ENCODE measurements around the gene RFX2.

The RFX2 gene

GRCh38 chr19:6018786-6019185 lies 91.5 kb downstream of the RFX2 start:
- no peaks in the 10 kb centered on the region for H3K4me1 ChIP-seq (ENCODE audit: control insufficient read depth in 1 of 2, insufficient read depth in 1 of 2, low read depth in 1 of 2, low read length in 1 of 2)
- H3K9me3 ChIP-seq = no peaks in the 10 kb centered on the region
- H3K27me3 ChIP-seq = no peaks in the 10 kb centered on the region
- no peak overlapping the region for H3K27ac ChIP-seq
- peaks cover 31% of the 10 kb centered on the region for H3K36me3 ChIP-seq
- H3K4me3 ChIP-seq (ENCODE audit: low read depth in 1 of 2, low read length in 1 of 2) = no peak overlapping the region
- TF ChIP-seq CTCF (IDR thresholded peaks at IDR 0.05) = no peak

GRCh38 chr19:6017576-6017975 lies 92.7 kb downstream of the RFX2 start:
- H3K27ac ChIP-seq = no peak overlapping the region
- no peak for TF ChIP-seq CTCF (IDR thresholded peaks at IDR 0.05)
- no peak overlapping the region for H3K4me3 ChIP-seq (ENCODE audit: low read depth in 1 of 2, low read length in 1 of 2)
- no peaks in the 10 kb centered on the region for H3K4me1 ChIP-seq (ENCODE audit: control insufficient read depth in 1 of 2, insufficient read depth in 1 of 2, low read depth in 1 of 2, low read length in 1 of 2)
- H3K27me3 ChIP-seq = no peaks in the 10 kb centered on the region
- H3K36me3 ChIP-seq = peaks cover 34% of the 10 kb centered on the region
- no peaks in the 10 kb centered on the region for H3K9me3 ChIP-seq

GRCh38 chr19:6015841-6016545 lies 94.3 kb downstream of the RFX2 start:
- no peak for TF ChIP-seq CTCF (IDR thresholded peaks at IDR 0.05)
- Histone ChIP-seq H3K36me3 (peaks cover 42% of the 10 kb centered on the region), H3K4me1 (ENCODE audit: control insufficient read depth in 1 of 2, insufficient read depth in 1 of 2, low read depth in 1 of 2, low read length in 1 of 2) (no peaks in the 10 kb centered on the region), H3K9me3 (no peaks in the 10 kb centered on the region), H3K27ac (no peak overlapping the region), H3K27me3 (no peaks in the 10 kb centered on the region), H3K4me3 (ENCODE audit: low read depth in 1 of 2, low read length in 1 of 2) (no peak overlapping the region)

- TF ChIP-seq CTCF (IDR thresholded peaks at IDR 0.05) = no peak
- peaks cover 52% of the 10 kb centered on the region for H3K36me3 ChIP-seq
- H3K4me1 ChIP-seq (ENCODE audit: control insufficient read depth in 1 of 2, insufficient read depth in 1 of 2, low read depth in 1 of 2, low read length in 1 of 2) = no peaks in the 10 kb centered on the region
- no peak overlapping the region for H3K27ac ChIP-seq
- H3K4me3 ChIP-seq (ENCODE audit: low read depth in 1 of 2, low read length in 1 of 2) = no peak overlapping the region
- no peaks in the 10 kb centered on the region for H3K9me3 ChIP-seq
- no peaks in the 10 kb centered on the region for H3K27me3 ChIP-seq
Observed at GRCh38 chr19:6014551-6015135, 95.7 kb downstream of the RFX2 start.

GRCh38 chr19:6012426-6013170 lies 97.7 kb downstream of the RFX2 start:
- no peaks in the 10 kb centered on the region for H3K4me1 ChIP-seq (ENCODE audit: control insufficient read depth in 1 of 2, insufficient read depth in 1 of 2, low read depth in 1 of 2, low read length in 1 of 2)
- H3K27me3 ChIP-seq = no peaks in the 10 kb centered on the region
- no peak overlapping the region for H3K27ac ChIP-seq
- H3K36me3 ChIP-seq = peaks cover 62% of the 10 kb centered on the region
- H3K9me3 ChIP-seq = no peaks in the 10 kb centered on the region
- H3K4me3 ChIP-seq (ENCODE audit: low read depth in 1 of 2, low read length in 1 of 2) = no peak overlapping the region
- no peak for TF ChIP-seq CTCF (IDR thresholded peaks at IDR 0.05)
